ENCODE measurements around the gene PHLPP1.

The PHLPP1 gene

DNA sequence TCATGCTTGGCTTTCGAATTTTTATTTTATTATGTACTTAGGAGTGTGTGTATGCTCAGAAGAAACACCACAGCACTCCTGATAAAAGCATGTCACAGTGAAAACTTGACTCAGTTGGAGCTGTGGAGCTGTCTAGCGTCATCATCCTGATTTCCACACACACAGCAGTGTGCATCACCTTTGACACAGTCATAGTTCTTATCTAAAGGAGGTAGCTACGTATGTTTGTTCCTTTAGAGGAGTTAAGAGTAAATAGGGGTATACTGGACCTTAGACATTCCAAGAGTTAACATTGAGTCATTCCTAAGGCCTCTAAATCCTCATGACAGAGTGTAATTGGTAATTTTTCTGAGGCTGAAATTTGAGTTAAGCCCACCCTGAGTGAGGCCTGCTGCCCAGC, 96.9 kb downstream of the PHLPP1 start:
- no peak for DNase-seq

DNA sequence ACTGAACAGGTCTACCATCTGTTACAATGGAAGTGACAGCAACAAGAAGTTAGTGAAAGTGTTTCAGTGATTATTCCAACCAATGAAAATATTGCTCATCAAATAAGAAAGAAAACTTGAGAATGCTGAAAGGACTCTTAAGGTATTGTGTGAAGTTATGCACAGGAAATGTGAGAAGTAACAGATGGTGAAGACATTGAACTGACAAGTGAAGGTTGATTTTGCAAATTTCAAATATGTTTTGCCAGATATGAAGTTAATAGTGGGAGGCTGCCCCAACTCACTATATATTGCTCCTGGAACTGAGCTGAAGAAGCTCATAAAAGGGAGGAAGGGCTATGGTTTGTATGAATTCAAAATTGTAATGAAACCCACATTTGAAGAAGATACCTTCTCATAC, 97.5 kb downstream of the PHLPP1 start:
- no peak for DNase-seq

- no peak for DNase-seq
These were observed 98.9 kb downstream of the PHLPP1 start for GRCh38 chr18:62814132-62814759.

DNA sequence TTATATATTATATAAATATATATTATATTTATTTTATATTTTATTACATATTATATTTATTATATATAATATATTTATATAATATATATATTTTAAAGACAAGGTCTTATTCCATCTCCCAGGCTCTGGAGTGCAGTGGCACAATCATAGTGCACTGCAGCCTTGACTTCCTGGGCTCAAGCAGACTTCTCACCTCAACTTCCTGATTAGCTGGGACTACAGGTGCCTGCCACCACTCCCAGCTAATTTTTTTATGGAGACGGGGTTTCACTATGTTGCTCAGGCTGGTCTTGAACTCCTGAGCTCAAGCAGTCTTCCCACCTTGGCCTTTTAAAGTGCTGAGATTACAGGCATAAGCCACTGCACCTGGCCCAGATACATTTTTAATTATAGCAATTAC, 110.0 kb downstream of the PHLPP1 start:
- DNase-seq = no peak

DNA sequence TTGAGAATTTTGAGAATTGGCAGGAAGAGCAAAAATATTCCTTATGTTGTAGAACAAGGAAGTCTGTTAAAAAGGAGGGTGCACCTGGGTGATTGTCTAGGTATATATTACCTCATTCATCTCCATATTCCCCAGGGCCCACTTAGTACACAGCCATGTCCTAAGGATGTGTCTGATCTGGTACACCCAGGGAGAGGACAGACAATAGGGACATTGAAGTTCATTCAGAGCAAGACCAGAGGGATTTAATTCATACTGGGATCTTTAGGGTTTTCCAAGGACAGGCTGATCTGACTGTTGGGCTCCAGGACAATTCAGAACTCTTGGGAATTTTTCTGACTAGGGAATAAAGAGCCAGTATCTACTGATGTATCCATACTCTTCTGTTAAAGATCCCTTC, 112.1 kb downstream of the PHLPP1 start:
- DNase-seq = no peak

DNA sequence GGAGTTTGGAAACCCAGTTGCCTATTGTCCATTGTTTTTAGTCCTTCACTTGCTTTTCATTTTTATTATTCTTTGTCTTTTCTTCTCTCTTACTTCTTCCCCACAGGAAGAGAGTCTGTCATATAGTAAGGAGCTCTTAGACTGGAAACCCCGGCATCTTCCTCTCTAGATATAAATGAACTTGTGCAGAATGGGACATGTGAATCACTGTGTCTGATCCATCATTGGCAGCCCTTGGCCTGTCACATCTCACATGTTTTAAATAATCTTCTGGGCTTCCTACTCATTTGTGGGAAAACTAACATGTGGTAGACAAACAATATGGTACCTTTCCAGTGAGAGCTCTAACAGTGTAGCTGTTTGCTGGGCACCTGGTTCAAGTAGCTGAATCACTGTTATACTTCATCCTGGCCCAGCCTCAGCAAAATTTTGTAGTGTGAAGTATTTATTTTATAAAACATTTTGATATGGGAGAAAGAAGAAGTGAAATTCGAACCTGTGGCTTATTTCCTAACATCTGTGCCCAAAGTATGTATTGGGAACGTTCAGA, 112.8 kb downstream of the PHLPP1 start:
- DNase-seq = no peak

GRCh38 chr18:62828852-62829251, 113.5 kb downstream of the PHLPP1 start:
- DNase-seq = no peak

DNA sequence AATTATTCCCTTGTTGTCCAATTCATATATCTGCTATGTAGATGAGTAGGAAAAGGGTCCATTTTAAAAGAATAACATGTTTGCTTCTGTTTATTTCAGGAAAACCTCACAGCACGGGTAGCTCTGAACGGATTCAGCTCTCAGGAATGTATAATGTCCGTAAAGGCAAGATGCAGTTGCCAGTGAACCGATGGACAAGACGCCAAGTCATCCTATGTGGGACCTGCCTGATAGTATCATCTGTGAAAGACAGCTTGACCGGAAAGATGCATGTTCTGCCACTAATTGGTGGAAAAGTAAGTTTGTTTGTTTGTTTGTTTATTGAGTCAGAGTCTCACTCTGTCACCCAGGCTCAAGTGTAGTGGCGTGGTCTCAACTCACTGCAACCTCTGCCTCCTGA, 114.6 kb downstream of the PHLPP1 start:
- DNase-seq = no peak

DNA sequence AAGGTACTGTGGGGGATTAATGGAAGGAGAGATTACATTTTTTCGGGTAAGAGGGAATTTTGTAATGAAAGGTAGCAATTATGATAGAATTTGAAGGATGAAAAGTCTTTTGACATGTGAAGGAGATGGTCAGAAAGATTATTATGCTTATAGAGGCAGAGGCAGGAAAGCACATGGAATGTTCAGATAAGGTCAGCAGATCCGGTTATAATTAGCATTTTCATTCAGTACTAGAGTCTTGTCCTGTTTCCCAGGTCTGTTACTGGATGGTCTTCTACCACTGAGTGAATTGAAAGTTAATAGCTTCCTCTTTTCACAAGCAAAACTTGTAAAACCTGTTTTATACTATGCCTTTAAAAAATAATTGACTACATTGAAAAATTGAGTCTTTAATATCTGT, 116.9 kb downstream of the PHLPP1 start:
- DNase-seq = no peak

GRCh38 chr18:62833494-62833893, 118.2 kb downstream of the PHLPP1 start:
- no peak for DNase-seq

DNA sequence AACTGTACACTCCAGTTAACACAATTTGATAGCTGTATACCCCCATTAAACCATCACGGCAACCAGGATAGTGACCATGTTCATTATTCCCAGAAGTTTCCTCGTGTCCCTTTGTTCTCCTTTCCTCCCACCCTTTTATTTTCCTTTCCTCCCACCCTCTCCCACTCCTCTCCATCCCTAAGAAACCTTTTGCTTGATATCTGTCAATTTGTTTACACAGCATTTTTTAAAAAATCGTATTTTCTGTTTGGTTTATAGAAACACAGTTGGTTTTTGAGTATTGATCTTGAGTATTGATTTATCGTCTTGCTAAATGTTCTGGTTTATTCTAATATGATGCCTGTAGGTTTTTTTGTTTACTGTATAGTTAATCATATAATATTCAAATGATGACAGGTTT, 119.4 kb downstream of the PHLPP1 start:
- DNase-seq = no peak

- DNase-seq = no peak
These were observed 121.7 kb downstream of the PHLPP1 start for GRCh38 chr18:62837011-62837410.

GRCh38 chr18:62838475-62839098, 123.2 kb downstream of the PHLPP1 start:
- DNase-seq = no peak

GRCh38 chr18:62839874-62840713, 124.8 kb downstream of the PHLPP1 start:
- no peak for DNase-seq

GRCh38 chr18:62841405-62841804, 126.1 kb downstream of the PHLPP1 start:
- DNase-seq = no peak

- no peak for DNase-seq
These were observed 127.6 kb downstream of the PHLPP1 start for GRCh38 chr18:62842898-62843297.

GRCh38 chr18:62844850-62845643, 129.7 kb downstream of the PHLPP1 start:
- DNase-seq = no peak

DNA sequence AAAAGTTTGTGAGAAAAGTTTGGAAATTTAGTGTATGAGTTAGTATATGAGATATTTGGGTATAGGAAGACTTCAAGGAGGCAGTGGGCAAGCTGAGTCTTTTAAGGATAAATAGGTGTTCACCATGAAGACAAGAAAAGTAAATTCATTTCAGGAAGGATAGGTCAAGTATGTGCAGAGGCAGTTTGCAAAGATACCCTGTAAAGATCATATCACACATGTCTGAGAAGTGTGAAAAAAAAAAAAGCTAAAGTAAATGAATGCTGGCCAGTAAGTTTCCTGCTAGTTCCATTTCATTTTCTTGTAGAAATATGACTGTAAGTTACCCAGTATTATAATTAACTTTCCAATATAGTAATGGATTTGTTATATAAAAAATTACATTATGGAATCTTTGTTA, 131.0 kb downstream of the PHLPP1 start:
- DNase-seq = no peak

DNA sequence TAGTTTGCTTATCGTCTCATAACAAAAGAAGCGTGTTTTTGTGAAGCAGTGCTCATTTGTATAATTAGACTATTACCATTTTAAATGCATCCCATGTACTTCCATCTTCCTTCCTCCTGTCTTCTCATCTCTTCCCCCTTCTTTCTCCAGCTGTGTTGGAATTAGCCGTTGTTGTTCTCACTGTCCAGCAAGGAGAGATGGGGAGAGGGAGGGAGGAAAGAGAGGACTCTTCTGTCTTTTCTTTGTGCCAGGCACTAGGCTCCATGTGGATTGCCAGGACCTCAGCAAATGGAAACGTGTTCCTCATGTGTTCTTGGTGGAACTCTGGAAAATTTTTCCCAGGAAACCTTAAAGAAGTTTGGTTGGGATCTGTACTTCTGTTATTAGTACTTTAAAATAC, 131.7 kb downstream of the PHLPP1 start:
- DNase-seq = no peak

GRCh38 chr18:62848946-62849345, 133.6 kb downstream of the PHLPP1 start:
- no peak for DNase-seq

DNA sequence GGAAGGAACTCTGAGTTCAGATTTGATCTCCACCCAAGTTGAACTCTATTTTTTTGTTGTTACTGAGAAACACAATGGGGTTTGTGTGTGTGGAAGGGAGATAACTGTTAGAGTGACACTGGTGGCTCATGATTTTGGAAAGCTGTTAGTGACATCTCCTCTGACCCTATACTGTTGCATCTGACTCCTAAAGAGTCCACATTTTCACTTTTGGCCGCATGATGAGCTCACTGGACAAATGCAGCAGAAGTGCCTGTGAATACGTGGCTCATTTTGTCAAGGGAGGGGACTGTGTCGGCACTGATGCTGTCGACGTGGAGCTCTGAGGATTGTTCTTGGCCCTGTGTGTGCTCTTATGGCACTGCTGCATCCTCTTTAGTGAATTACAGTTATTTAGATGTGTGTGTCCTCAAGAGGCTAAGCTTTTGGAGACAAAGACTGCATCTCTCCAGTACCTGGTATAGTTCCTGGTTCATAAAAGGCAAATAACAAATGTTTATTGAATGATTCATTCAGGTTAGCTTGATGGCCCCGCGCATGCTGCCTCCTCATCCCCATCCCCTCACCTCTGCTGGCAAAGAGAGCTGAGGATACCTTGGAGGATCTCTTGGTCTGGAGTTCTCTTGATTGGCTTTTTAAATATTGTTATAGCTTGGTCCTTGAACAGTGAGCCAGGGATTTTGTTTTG, 135.4 kb downstream of the PHLPP1 start:
- DNase-seq = no peak

GRCh38 chr18:62852851-62853250, 137.5 kb downstream of the PHLPP1 start:
- no peak for DNase-seq
